ENCODE results near the gene MSI2.

MSI2 gene

DNA sequence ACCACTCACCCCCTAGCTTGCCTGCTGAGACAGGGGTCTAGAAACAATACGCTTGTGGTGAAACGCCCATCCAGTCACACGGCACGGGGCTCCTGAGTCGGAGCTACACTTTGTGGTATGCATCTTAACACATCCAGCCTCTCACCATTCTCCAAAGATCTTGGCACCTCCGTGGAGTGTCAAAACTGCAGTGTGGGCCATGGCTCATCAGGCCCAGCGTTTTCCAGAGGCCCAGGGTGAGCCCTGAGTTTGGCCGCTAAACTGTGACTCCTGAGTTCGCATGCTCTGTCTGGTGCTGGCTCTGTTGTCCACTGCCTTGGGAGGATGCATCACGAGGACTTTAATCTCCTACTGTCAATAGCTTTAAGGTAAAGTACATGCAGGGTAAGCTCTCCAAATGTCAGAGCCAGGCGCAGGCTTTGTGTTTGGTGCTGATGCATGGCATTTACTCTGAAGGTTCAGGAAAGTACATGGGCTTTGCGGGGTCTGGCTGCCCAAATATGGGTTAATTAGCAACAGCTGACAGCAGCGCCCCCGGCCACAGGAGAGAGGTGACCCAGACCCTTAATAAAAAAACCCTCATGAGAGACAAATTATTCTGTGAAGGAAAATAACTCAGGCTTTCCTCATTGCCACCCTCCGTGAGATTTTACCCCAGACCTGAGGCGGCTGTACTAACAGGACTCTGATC lies 370.3 kb downstream of the MSI2 start:
- Mint-ChIP-seq H3K27ac (no peak overlapping the region), H3K4me1 (peaks cover 24% of the 10 kb centered on the region), H3K27me3 (no peaks in the 10 kb centered on the region), H3K4me3 (no peak overlapping the region), H3K9me3 (no peaks in the 10 kb centered on the region)
- ATAC-seq = no peak
- DNase-seq = no peak

DNA sequence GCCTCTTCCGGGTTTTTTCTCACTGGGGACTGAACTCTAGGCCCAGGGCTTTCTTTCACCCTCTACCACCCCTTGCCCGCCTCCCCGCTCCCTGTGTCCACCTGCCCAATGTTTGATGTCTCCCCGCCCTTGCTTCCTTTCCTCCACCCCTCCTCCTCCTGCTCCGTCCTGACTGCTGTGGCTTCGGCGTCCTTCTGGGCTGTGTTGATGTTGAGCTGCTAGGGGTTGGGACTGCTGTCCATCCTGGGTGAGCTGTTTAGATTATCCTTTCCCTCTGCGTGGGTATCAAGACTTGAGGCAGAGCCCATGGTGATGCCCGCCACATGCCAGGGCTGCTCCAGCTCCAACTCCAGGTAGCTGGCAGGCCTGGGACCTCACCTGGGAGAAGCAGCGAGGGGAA lies 371.3 kb downstream of the MSI2 start:
- no peak for ATAC-seq
- H3K4me3 Mint-ChIP-seq = no peak overlapping the region
- DNase-seq = no peak
- H3K4me1 Mint-ChIP-seq = peaks cover 20% of the 10 kb centered on the region
- no peaks in the 10 kb centered on the region for H3K27me3 Mint-ChIP-seq
- no peaks in the 10 kb centered on the region for H3K9me3 Mint-ChIP-seq
- H3K27ac Mint-ChIP-seq = peak overlapping the region; percentile 28 to 44

DNA sequence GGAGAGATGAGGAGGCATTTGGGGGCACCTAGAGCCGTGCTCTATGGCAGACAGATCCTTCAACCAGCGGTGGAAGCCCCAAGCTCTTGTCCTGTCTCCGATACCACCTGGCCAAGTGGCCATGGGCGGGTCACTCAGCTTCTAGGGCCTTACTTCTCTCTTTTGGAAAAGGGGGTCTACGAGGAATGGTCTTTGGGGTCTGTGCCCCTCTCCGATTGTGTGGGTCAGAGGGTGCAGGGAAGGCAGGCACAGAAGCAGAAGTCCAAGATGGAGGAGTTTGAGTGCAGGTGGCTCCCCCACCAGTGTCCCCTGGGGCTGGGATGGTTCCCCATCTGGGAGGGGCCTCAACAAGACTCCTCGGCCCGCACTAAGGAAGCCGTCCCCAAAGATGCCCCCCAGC lies 372.1 kb downstream of the MSI2 start:
- H3K4me3 Mint-ChIP-seq = no peak overlapping the region
- H3K9me3 Mint-ChIP-seq = no peaks in the 10 kb centered on the region
- no peaks in the 10 kb centered on the region for H3K27me3 Mint-ChIP-seq
- peaks cover 12% of the 10 kb centered on the region for H3K4me1 Mint-ChIP-seq
- DNase-seq (no peak), ATAC-seq (no peak)
- H3K27ac Mint-ChIP-seq = no peak overlapping the region

DNA sequence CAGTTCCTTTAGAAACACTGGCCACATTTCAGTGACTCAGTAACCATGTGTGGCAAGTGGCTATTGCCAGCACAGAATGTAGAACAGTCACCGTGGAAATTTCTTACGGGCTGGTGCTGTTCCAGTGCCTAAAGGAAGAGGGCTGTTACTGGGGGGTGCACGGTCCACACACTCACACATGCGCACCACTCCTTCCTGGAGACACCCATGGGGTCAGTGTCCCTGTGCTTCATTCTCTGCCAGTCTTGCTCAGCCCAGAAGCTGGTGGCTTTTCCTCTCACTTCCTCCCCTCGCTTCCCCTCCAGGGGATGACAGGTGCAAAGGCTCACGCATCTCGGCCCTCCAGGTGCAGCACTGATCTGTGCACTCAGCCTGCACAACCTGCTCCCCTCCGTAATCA lies 373.1 kb downstream of the MSI2 start:
- DNase-seq (no peak), ATAC-seq (no peak)
- Mint-ChIP-seq H3K27ac (peak overlapping the region in 1 of 2 donors; percentile 37), H3K4me1 (peaks cover 3% of the 10 kb centered on the region), H3K27me3 (no peaks in the 10 kb centered on the region), H3K4me3 (no peak overlapping the region), H3K9me3 (no peaks in the 10 kb centered on the region)

DNA sequence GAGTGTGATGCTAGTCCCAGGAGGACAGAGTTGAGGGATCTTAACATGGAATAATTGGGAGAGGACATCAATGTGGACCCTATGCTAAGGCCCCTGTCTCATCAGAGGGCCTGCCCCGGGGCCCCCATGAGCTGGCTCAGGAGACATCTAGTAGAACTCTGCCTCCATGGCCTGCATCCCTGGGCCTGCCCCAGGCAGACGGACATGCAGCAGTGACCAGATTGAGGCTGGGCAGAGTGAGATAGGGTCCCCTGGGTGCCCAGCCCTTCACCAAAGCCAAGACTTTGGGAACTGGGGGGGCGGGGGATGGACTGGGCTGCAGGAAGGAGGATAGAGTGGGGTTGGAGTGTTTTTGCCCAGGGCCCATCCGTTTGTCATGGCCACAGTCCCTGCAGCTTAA lies 373.6 kb downstream of the MSI2 start:
- Mint-ChIP-seq H3K4me3 (no peak overlapping the region), H3K9me3 (no peaks in the 10 kb centered on the region), H3K27me3 (no peaks in the 10 kb centered on the region), H3K4me1 (no peaks in the 10 kb centered on the region), H3K27ac (peak overlapping the region in 1 of 2 donors; percentile 37)
- no peak for DNase-seq
- ATAC-seq = no peak

DNA sequence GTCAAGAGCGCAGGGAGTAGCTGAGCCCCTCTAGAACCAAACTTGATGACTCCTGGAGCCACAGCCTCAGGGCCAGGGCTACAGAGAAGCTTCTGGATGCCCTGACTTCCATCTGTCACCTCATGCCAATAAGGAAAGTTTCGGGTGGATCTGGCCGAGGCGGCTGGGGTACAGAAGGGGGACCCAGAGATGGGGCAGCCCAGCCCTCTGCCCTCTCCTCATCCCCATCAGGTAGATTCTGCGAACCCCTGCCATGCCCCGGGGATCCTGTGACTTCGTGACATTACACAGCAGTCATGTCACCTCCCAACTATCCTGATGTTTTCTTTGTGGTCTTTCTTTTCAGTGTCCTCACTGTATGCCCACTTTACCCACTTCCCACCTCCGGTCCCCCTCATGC lies 374.4 kb downstream of the MSI2 start:
- Mint-ChIP-seq H3K4me1 (no peaks in the 10 kb centered on the region), H3K4me3 (no peak overlapping the region), H3K27ac (no peak overlapping the region), H3K9me3 (no peaks in the 10 kb centered on the region), H3K27me3 (no peaks in the 10 kb centered on the region)
- no peak for DNase-seq
- no peak for ATAC-seq

DNA sequence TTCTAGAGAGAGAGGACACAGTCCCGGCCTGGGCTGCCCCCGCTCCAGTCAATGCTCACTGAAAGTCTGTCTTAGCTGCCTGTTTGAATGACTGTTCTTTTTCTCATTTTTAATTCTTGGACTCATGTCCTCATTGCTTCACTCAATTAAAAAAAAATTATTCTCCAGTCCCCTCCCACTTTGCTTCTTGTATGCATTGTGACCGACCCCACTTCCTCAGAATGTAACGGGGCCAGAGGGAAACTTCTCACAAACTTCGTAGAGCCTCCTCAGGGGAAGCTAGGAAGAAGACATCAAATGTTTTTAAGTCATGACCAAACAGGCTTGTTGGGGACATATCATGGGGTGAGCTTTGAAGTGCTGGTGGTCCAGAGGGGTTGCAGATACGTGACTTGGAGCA lies 375.5 kb downstream of the MSI2 start:
- H3K27ac Mint-ChIP-seq = no peak overlapping the region
- DNase-seq (no peak), ATAC-seq (no peak)
- H3K9me3 Mint-ChIP-seq = no peaks in the 10 kb centered on the region
- no peaks in the 10 kb centered on the region for H3K27me3 Mint-ChIP-seq
- no peak overlapping the region for H3K4me3 Mint-ChIP-seq
- H3K4me1 Mint-ChIP-seq = no peaks in the 10 kb centered on the region

DNA sequence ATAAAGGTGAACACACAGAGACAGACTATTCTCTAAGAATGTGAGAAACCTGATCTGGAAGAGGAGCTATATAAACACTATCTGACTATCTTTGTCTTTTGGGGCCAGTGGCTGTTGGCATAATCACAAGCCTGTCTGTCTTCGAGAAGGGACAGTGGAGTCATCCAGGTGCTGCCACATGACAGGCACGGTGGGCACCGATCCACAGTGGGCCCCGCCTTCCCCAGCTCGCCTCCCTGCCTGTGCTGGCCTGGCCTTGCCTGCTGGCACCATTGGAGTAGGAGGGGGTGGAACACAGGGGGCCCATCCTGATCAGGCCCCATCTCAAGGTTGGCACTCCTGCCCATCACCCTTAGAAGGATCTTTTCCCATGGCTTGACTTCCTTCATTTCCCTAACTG lies 376.0 kb downstream of the MSI2 start:
- Mint-ChIP-seq H3K9me3 (no peaks in the 10 kb centered on the region), H3K27ac (no peak overlapping the region), H3K4me1 (no peaks in the 10 kb centered on the region), H3K4me3 (no peak overlapping the region), H3K27me3 (no peaks in the 10 kb centered on the region)
- DNase-seq (no peak), ATAC-seq (no peak)

DNA sequence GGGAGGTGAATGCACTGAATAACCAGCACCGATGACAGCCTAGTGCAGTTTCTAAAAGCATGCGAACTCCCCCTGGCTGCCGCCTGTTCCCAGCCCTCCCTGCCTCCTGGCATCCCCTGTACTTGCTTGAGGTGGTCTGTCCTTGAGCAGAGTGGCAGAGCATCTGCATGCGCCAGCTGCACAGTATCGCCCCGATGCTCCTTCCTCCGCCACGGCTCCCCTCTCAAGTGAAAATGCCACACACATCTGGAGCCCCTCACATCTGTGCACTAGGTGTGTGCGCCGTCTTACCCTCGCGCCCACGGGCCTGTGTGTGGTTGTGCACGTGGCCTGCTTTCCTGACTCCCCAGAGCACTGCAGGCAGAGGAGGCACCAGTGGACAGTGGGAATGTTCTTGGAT lies 376.9 kb downstream of the MSI2 start:
- no peaks in the 10 kb centered on the region for H3K27me3 Mint-ChIP-seq

DNA sequence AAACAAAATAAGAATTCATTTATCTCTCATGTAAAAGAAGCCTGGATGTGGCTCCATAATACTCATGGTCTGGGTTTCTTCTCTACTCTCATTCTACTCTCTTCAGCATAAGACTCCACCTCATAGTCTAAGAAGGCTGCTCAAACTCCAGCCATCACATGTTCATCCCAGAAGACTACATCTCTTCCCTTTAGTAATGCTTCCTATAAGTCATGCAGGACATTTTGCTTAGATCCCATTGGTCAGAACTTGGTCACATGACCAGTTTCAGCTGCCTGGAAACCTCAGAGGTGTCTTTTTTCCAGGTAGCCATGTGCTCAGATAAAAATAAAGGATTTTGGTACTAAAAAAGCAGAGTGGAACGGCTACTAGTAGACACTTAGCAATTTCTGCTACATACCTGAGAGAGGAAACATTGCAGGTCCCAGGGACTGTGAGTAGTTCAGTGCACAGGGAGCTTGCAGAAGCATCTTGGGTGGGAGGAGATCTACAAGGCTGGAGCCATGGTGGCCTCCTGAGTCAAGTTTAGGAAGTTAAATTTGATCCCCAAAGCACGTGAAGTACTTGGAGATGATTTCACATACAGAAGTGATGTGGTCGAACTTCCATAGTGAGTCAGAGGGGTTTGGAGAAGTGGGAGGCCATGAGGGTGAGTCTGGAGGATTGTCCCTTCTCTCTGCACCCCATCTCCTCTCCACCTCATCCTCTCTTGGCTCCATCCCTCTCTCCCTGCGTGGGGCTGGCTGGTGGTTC lies 378.6 kb downstream of the MSI2 start:
- DNase-seq (no peak), ATAC-seq (no peak)
- Mint-ChIP-seq H3K4me1 (no peaks in the 10 kb centered on the region), H3K27ac (no peak overlapping the region), H3K9me3 (no peaks in the 10 kb centered on the region), H3K4me3 (no peak overlapping the region), H3K27me3 (no peaks in the 10 kb centered on the region)

More for the DNA sequence above, 376.9 kb downstream of the MSI2 start:
- no peak for DNase-seq
- H3K9me3 Mint-ChIP-seq = no peaks in the 10 kb centered on the region
- H3K4me1 Mint-ChIP-seq = no peaks in the 10 kb centered on the region
- H3K4me3 Mint-ChIP-seq = no peak overlapping the region
- no peak for ATAC-seq
- peak overlapping the region in 1 of 2 donors; percentile 60 for H3K27ac Mint-ChIP-seq

DNA sequence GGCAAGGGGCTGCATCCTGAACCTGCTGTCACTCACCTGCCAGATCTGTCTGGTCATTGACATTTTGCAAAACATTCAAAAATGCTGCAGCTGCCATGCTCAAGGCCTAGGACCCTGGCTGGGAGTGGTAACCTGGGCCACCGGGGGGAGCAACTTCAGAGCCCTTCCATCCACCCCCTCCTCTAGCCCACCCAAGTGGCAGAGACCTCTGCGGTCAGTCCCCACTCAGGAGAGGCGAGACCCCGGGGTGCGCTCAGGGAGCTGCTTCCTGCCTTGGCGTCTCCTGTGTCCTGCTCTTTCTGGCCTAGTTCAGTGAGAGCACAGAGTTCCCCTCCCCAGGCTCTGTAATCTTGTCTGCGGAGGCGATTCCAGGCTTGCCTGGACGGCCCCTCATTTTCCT lies 380.0 kb downstream of the MSI2 start:
- no peak for DNase-seq
- Mint-ChIP-seq H3K4me1 (no peaks in the 10 kb centered on the region), H3K9me3 (no peaks in the 10 kb centered on the region), H3K4me3 (no peak overlapping the region), H3K27ac (peak overlapping the region in 1 of 2 donors; percentile 44), H3K27me3 (no peaks in the 10 kb centered on the region)
- no peak for ATAC-seq

DNA sequence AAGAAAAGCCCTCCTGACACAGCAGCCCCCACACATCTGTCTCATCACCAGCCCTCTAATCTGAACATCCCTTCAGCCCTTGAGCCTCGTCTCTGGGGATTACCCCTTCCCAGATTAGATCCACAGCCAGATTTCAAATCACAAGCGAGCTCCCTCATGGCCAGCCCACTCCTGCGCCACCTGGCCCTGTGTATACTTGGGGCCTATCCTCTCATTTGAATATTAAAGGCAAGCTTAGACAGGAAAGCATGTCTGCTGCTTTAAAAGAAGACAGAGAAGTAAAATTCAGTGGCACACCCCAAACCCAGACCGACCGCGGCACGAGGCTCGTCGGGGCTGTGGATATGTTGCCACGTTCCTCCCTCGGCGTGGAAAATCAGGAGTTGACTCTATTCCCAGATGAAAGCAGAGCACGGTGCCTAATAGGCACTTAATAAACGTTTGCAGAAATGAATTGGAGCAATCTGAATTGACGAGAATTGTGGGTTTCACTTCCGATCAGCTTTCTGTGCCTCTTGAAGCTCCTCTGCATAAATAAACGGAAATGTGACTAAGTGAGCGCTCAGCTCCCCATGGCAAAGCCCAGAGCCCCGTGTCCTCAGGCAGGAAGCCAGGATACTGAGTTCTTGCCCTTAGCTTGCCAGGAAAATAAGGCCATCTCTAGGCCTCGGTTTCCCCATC lies 380.8 kb downstream of the MSI2 start:
- no peaks in the 10 kb centered on the region for H3K27me3 Mint-ChIP-seq
- H3K9me3 Mint-ChIP-seq = no peaks in the 10 kb centered on the region
- H3K27ac Mint-ChIP-seq = no peak overlapping the region
- DNase-seq = no peak
- no peak for ATAC-seq
- H3K4me1 Mint-ChIP-seq = no peaks in the 10 kb centered on the region
- no peak overlapping the region for H3K4me3 Mint-ChIP-seq

DNA sequence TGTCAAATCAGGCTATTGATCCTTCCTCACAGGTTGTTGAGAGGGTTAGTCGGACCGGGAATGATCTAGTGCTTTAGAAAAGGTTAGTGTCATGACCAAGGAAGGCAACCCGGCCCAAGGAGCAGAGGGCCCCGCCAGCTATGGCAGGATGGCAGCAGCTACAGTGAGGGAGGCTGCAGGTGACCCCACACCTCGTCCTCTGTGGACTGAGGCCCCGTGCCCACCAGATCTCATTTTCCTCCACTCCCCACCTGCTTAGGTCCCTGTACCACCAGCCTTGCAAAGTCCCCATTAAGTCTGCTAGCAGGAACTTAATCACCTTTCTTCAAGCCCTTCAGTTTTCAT lies 381.3 kb downstream of the MSI2 start:
- no peak for DNase-seq
- H3K27me3 Mint-ChIP-seq = no peaks in the 10 kb centered on the region
- no peak overlapping the region for H3K27ac Mint-ChIP-seq
- no peak overlapping the region for H3K4me3 Mint-ChIP-seq
- no peaks in the 10 kb centered on the region for H3K9me3 Mint-ChIP-seq
- ATAC-seq = no peak
- H3K4me1 Mint-ChIP-seq = no peaks in the 10 kb centered on the region

DNA sequence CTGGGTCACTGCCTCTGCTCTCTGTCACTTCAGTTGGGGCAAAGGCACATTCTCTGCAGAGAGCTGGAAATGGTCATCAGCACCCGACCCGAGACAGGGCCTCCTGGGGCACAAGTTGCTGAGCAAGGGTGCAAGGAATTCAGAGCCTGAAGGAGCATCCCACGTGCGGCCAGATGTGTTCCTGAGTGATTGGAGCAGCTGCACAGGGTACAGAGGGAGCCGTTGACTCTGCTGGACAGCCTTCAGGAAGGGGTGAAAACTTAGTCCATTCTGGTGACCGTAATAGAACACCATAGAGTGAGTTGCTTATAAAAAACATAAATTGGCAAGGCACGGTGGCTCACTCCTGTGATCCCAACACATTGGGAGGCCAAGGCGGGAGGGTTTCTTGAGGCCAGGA lies 382.0 kb downstream of the MSI2 start:
- DNase-seq = no peak
- Mint-ChIP-seq H3K27me3 (no peaks in the 10 kb centered on the region), H3K27ac (no peak overlapping the region), H3K4me1 (no peaks in the 10 kb centered on the region), H3K9me3 (no peaks in the 10 kb centered on the region), H3K4me3 (no peak overlapping the region)
- no peak for ATAC-seq

DNA sequence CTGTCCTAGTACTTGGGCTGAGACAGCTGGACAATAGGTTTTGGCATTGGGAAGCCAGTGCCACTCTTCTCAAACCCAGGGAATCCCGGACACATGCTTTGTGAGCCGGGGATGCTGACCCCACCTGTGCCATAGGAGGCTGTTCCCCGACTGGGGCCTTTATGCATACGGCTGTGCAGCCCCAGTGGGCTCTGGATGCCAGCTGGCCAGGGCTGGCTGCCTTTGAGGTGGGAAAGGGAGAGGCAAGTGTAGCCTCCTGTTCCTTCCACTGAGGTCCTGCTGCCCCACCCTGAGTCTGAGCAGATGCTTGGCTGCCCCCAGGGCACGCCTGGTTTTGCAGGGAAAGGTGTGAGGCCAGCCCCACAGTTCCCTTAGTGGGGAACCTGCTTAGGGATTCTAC lies 383.1 kb downstream of the MSI2 start:
- Mint-ChIP-seq H3K4me3 (no peak overlapping the region), H3K4me1 (no peaks in the 10 kb centered on the region), H3K27ac (no peak overlapping the region), H3K27me3 (no peaks in the 10 kb centered on the region), H3K9me3 (no peaks in the 10 kb centered on the region)
- ATAC-seq (no peak), DNase-seq (no peak)

DNA sequence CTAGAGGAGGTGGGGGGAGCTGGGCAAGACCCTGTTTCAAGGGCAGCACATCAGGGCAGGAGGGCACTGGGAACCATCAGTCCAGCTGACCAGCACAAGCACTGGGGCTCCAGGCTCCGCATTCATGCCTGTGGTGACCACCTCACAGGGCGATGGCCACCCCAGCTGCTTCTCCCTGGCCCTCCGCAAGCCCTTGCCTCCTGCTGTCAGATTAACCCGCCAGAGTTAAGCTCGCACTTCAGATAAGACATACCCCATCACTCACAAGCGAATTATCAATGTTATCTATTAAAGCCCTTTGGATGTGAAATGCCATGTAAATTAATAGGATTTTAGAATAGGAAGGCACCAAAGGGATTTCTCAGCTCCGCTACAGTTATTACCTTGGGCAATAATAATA lies 383.8 kb downstream of the MSI2 start:
- H3K27me3 Mint-ChIP-seq = no peaks in the 10 kb centered on the region
- no peak overlapping the region for H3K4me3 Mint-ChIP-seq
- no peaks in the 10 kb centered on the region for H3K4me1 Mint-ChIP-seq
- ATAC-seq (no peak), DNase-seq (no peak)
- H3K9me3 Mint-ChIP-seq = no peaks in the 10 kb centered on the region
- H3K27ac Mint-ChIP-seq = peak overlapping the region in 1 of 2 donors; percentile 61
